NCI-H2196 (cell line): Measurements from ENCODE around the gene ZNF12.
"Not testable (repeated sequence)": the region's sequence is repeated elsewhere in the genome, so short reads cannot be mapped to it uniquely, and the experiment has no call there.

Source experiments
- DNase-seq: peaks from one replicate; lab custom pipeline; 2025; ENCODE audit not compliant: unreplicated experiment; lab: John Stamatoyannopoulos, UW

Gene ZNF12

DNA sequence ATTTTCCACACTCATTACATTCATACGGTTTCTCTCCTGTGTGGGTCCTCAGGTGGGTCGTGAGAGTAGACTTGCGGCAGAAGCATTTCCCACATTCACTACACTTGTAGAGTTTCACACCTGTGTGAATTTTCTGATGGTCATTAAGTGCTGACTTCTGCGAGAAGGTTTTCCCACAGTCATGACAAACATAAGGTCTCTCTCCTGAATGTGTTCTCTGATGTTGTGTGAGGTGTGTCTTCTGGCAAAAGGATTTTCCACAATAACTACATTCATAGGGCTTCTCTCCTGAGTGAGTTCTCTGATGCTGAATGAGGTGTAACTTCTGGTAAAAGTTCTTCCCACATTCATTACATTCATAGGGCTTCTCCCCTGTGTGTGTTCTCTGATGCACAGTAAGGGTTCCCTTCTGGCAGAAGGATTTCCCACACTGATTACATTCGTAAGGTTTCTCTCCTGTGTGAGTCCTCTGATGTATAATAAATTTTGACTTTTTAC lies 15.1 kb downstream of the ZNF12 start:
- no peak for DNase-seq

- DNase-seq, result no peak
Measured at GRCh38 chr7:6691103-6691502, 15.6 kb downstream of the ZNF12 start.

GRCh38 chr7:6680146-6680545 lies 26.6 kb downstream of the ZNF12 start:
- no peak for DNase-seq

GRCh38 chr7:6675807-6676405 lies 30.8 kb downstream of the ZNF12 start:
- no peak for DNase-seq

- not testable (repeated sequence) for DNase-seq
Measured at GRCh38 chr7:6670851-6671250, 35.9 kb downstream of the ZNF12 start.

DNA sequence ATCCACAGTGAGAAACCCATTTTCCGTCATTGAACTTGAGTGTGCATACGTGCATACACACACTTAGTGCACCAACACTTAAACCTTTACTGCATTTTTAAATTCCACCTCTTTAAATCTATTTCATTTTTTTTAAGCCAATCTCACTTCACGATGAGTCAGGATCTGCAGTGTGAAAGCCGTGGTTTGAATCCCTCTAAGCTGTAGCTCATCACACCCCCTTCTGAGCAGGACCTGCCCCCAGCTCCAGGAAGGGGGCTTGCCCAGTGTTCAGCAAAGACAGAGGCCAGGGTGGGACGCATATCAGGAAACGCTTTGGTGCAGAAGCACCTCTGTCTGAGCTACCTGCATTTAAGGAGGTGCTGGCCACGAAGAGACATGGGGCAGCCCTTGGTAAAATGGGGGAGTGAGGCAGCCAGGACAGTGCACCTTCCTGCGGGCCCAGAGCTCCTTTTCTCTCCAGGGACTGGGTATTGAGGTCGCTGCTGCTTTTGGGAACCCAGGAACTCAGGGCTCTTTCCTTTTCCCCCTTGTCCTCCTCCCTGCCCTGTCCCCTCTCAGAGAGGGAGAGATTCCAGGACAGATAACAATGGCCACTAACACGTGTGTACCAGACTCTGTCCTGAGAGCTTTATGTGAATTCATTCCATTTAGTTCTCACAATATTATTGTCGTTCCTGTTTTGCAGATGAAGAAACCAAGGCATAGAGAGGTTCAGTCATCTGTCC lies 48.0 kb downstream of the ZNF12 start:
- DNase-seq, result no peak

DNA sequence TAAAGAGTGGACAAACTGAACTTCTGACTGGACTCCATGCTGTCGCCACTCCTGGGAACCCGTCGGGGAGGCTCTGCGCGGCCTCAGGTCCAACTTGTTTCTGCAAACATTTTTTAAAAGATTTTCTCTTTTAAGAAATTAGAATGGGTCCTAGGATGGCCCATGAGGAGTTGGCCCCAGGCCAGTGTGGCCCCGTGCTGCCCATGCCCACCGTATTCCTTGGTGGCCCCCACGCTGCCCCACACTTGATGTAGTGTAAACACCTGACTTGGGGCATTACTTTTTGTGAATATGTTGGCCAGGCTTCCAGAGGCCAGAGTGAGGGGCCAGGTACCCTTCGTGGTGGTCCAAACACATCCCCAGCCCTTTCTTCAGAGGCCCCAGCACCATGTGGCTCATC lies 50.3 kb downstream of the ZNF12 start:
- DNase-seq, result no peak

GRCh38 chr7:6655636-6656385 lies 50.9 kb downstream of the ZNF12 start:
- no peak for DNase-seq

DNA sequence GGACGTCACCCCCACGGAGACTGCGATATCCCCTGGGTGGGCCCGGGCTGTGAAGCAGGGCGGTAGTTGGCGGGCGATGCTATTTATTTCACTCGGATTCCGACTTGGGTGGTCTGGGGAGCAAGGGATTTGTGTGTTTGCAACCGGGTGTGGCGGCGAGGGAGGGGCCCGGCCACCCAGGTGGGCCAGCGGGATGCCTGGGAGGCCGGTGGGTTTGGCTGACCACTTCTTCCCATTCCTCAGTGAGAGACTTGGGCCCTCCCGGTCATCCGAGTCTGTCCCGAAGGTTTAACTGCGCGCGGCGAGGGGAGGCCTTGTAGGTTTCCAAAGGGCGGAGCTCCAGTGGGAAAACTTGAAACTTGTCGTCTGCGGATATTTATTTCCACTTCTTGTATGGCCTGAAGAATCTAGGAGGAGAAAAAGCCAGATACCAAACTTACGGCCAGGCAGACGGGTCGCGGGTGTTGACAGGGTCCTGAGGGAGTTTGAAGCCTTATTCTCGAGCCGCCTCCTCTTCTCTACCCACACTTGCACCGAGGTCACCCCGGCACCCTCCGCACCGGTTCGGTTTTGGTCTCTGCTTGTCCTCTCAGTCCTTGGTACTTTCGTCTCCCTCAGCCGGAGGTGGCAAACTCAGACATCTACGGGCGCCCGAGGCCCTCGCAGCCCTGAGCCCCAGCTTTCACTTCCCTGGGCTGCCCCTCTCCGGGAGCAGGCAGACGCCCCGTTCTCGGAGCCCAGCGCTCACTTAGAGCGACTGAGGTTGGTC lies 51.7 kb downstream of the ZNF12 start:
- DNase-seq, result no peak

GRCh38 chr7:6654113-6654841 lies 52.5 kb downstream of the ZNF12 start:
- no peak for DNase-seq

GRCh38 chr7:6653071-6654003 lies 53.4 kb downstream of the ZNF12 start:
- DNase-seq, result no peak

DNA sequence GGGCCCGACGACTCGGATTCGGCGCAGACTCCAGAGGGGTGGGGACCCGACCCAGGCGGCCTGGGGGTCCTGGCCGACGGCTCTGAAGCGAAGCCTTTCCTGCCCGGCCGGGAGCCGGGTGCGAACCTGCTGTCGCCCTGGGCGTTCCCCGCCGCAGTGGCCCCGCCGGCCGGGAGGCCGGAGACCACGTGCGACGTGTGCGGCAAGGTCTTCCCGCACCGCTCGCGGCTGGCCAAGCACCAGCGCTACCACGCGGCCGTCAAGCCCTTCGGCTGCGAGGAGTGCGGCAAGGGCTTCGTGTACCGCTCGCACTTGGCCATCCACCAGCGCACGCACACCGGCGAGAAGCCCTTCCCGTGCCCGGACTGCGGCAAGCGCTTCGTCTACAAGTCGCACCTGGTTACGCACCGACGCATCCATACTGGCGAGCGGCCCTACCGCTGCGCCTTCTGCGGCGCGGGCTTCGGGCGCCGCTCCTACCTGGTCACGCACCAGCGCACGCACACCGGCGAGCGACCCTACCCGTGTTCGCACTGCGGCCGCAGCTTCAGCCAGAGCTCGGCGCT lies 54.2 kb downstream of the ZNF12 start:
- no peak for DNase-seq

- no peak for DNase-seq
Measured at GRCh38 chr7:6651851-6652445, 54.8 kb downstream of the ZNF12 start.

- no peak for DNase-seq
Measured at GRCh38 chr7:6650521-6651011, 56.2 kb downstream of the ZNF12 start.

DNA sequence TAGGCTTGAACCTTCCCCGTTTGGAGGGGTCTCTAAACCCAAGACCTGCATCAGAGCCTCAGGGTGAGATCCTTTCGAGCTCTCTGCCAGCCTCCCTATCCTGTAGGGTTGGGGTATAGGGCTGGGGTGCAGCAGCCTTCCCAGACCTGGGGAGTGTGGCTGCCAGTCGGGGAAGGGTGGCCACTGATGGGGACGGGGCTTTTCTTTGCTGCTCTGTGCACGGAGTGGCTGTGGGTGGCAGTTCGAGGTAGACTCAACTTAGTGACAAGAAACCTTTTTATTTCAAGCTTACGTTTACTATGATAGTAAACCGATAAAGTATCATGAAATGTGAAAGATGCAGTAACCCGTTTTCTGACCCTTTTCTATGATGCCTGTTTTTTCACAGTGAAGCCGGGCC lies 56.7 kb downstream of the ZNF12 start:
- no peak for DNase-seq

GRCh38 chr7:6649241-6649961 lies 57.3 kb downstream of the ZNF12 start:
- DNase-seq, result no peak

DNA sequence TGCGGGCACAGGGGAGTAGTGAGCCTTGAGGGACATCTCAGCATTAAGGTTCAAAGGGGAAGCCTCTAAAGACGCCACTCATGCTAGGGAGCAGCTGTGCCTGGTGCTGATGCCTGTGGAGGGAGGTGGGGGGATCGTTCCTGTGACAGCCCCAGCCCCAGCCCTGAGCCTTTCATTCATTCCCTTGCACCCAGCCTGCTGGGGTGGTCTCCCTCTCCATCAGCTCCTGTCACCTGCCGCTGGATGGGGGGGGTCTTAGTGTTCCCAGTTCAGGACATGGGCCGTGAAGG lies 58.0 kb downstream of the ZNF12 start:
- DNase-seq, result no peak
